Measurements from ENCODE around the gene ZNF106. TPM values are rescaled to one million over a fixed set of nuclear protein-coding genes. Genes with fewer than 3 reads are reported as not detected.

Gene ZNF106
- total RNA-seq, 1 experiment from 2014 or later = 73.4 TPM

DNA sequence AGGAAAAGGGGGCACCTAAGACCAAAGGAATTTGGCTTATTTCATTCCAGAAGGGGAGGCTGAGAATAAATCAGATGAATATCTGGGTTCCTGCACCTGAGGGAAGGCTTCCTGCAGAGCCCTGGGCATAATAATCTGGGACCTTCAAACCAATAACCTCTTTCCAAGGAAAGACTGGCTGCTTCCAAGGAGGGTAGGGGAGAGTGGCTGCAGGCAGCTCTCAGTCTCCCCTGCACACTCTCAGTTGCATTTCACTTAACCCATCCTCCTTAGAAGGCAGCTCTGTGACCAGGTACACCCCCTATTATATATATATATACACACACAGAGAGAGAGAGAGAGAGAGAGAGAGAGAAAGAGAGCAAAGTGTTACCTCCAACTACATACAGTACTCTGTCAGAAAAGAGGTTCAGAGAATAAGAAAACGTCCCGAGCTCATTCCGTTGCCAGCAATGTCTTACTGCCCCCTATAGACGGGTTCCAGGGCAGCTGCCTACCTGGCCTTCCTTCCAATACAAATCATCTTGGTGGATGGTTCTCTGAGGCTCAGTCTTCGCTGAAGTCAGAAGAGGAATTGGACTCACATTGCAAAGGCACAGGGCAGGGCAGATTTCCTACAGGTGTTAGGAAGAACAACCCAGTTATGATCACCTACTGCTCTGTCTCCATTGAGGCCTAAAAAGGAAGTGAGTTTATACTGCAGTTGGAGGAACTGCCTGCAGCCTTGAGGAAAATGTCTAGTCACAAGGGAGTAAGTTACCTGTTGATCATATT, 105.5 kb downstream of the ZNF106 start:
- no peaks in the 10 kb centered on the region for H3K9me2 ChIP-seq (ENCODE audit: insufficient read depth)
- H3K79me2 ChIP-seq (ENCODE audit: low read depth) = no peaks in the 10 kb centered on the region
- H3K9me3 ChIP-seq (ENCODE audit: insufficient read depth, low read depth) = no peaks in the 10 kb centered on the region
- no peak for TF ChIP-seq EZH2 (IDR thresholded peaks at IDR 0.05; ENCODE audit: low read depth)
- TF ChIP-seq, protein P1, sequence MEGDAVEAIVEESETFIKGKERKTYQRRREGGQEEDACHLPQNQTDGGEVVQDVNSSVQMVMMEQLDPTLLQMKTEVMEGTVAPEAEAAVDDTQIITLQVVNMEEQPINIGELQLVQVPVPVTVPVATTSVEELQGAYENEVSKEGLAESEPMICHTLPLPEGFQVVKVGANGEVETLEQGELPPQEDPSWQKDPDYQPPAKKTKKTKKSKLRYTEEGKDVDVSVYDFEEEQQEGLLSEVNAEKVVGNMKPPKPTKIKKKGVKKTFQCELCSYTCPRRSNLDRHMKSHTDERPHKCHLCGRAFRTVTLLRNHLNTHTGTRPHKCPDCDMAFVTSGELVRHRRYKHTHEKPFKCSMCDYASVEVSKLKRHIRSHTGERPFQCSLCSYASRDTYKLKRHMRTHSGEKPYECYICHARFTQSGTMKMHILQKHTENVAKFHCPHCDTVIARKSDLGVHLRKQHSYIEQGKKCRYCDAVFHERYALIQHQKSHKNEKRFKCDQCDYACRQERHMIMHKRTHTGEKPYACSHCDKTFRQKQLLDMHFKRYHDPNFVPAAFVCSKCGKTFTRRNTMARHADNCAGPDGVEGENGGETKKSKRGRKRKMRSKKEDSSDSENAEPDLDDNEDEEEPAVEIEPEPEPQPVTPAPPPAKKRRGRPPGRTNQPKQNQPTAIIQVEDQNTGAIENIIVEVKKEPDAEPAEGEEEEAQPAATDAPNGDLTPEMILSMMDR (conservative IDR thresholded peaks at IDR 0.05) = peak; percentile 75
- no peaks in the 10 kb centered on the region for H3K36me3 ChIP-seq (ENCODE audit: low read depth)
- intact Hi-C loops (cut with micrococcal nuclease; ENCODE audit: unreplicated experiment) = loop anchor here (2.0 to 10.0 kb wide), 3 partner anchors 111 to 319 kb away; partner anchors contain the start of genes GANC, PLA2G4F and TMEM87A
- ChIA-PET CTCF (interaction anchor here (0.6 to 1.2 kb wide), 6 partner anchors 110 to 396 kb away, joined by 3 to 4 read pairs (median 4); partner anchors contain the start of genes GANC, PLA2G4F and TMEM87A), POLR2A (ENCODE audit: unreplicated experiment) (interaction anchor here (0.5 to 0.8 kb wide), 2 partner anchors 112 to 229 kb away, joined by 3 read pairs; partner anchors contain the start of genes GANC, PLA2G4F and TMEM87A)
- H2AFZ ChIP-seq = no peak overlapping the region
- no TSS peak for BruUV-seq (replicated peaks)
- peak in 1 of 2 experiments; percentile 44 for DNase-seq
- no peak overlapping the region for H3K4me3 ChIP-seq
- H3K27me3 ChIP-seq (ENCODE audit: insufficient read depth, low read depth) = no peaks in the 10 kb centered on the region; the same call in 1 of the 2 replicates
- no peaks in the 10 kb centered on the region for H3K4me1 ChIP-seq (replicated peaks; ENCODE audit: insufficient read depth)
- no peaks in the 10 kb centered on the region for H3F3A ChIP-seq (ENCODE audit: insufficient read depth, low read depth)
- no peaks in the 10 kb centered on the region for H4K20me1 ChIP-seq (ENCODE audit: insufficient read depth)
- H3K27ac ChIP-seq = no peak overlapping the region
- H3K4me2 ChIP-seq = no peak overlapping the region

DNA sequence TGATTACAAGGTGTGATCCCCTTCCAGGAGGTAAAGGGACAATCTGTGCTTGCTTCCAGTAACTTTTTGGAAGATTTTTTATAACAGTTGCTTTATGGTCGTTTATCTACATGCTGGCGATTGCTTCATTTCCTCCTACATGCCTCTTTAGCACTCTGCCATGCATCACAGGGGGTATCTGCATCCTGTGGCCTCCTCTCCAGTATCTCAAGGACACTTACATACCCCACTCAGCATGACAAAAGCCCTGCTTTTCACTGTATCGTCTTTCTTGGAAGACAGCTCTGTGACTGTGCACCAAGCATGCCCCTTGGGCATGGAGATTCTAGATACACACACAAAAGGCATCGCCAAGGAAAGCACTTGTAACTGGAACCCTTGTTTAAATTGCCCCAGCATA, 106.3 kb downstream of the ZNF106 start:
- POLR2A ChIA-PET (ENCODE audit: unreplicated experiment) = interaction anchor here (0.8 kb wide), 1 partner anchor 111 kb away, joined by 3 read pairs; the partner anchor contains the start of genes GANC and TMEM87A
- intact Hi-C loops (cut with micrococcal nuclease; ENCODE audit: unreplicated experiment) = loop anchor here (2.0 to 10.0 kb wide), 3 partner anchors 110 to 318 kb away; partner anchors contain the start of genes GANC, PLA2G4F and TMEM87A

DNA sequence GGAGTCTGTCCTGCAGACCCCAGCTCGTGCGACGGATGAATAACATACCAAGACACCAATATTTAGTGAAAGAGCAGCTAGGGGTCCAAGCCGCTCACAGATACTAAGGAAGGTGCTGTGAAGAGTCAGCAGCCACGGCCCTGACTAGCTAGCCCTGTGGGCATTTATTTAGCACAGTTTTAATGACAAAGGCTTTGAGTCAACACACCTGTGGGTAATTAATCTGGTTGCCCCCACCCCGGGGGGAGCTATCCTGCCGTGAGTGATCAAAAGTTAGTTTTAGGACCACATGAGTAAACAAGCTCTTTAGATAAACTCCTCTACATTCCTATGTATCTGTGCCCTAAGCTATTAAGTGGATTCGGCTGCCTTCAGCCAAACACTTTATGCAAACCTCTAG, 112.9 kb downstream of the ZNF106 start:
- no TSS peak for BruUV-seq (replicated peaks)
- TF ChIP-seq EZH2 (IDR thresholded peaks at IDR 0.05; ENCODE audit: low read depth) = no peak
- TF ChIP-seq, protein P1 (conservative IDR thresholded peaks at IDR 0.05) = no peak
- CTCF ChIA-PET = no interaction called here
- Histone ChIP-seq H4K20me1 (ENCODE audit: insufficient read depth) (no peaks in the 10 kb centered on the region), H3K9me2 (ENCODE audit: insufficient read depth) (no peaks in the 10 kb centered on the region), H3F3A (ENCODE audit: insufficient read depth, low read depth) (no peaks in the 10 kb centered on the region), H3K4me1 (replicated peaks; ENCODE audit: insufficient read depth) (no peaks in the 10 kb centered on the region), H3K4me2 (no peak overlapping the region), H2AFZ (no peak overlapping the region), H3K27me3 (ENCODE audit: insufficient read depth, low read depth) (no peaks in the 10 kb centered on the region), H3K27ac (no peak overlapping the region), H3K9me3 (ENCODE audit: insufficient read depth, low read depth) (peaks cover 3% of the 10 kb centered on the region; the same call in 1 of the 2 replicates), H3K36me3 (ENCODE audit: low read depth) (no peaks in the 10 kb centered on the region), H3K79me2 (ENCODE audit: low read depth) (no peaks in the 10 kb centered on the region), H3K4me3 (no peak overlapping the region)
- intact Hi-C loops (cut with micrococcal nuclease; ENCODE audit: unreplicated experiment) = no loop called here
- POLR2A ChIA-PET (ENCODE audit: unreplicated experiment) = interaction anchor here (0.6 kb wide), 1 partner anchor 1224 kb away, joined by 4 read pairs; no protein-coding TSS in a partner anchor
- no peak for DNase-seq

More for the DNA sequence above, 106.3 kb downstream of the ZNF106 start:
- no peaks in the 10 kb centered on the region for H3K9me2 ChIP-seq (ENCODE audit: insufficient read depth)
- no TSS peak for BruUV-seq (replicated peaks)
- no peaks in the 10 kb centered on the region for H3K4me1 ChIP-seq (replicated peaks; ENCODE audit: insufficient read depth)
- no peaks in the 10 kb centered on the region for H3F3A ChIP-seq (ENCODE audit: insufficient read depth, low read depth)
- TF ChIP-seq EZH2 (IDR thresholded peaks at IDR 0.05; ENCODE audit: low read depth) = no peak
- TF ChIP-seq, protein P1 (conservative IDR thresholded peaks at IDR 0.05) = no peak
- no peak overlapping the region for H3K4me2 ChIP-seq
- no peak overlapping the region for H2AFZ ChIP-seq
- CTCF ChIA-PET = interaction anchor here (0.6 to 1.2 kb wide), 3 partner anchors 59 to 245 kb away, joined by 3 to 7 read pairs (median 4); no protein-coding TSS in a partner anchor
- no peaks in the 10 kb centered on the region for H3K36me3 ChIP-seq (ENCODE audit: low read depth)
- no peaks in the 10 kb centered on the region for H4K20me1 ChIP-seq (ENCODE audit: insufficient read depth)
- no peaks in the 10 kb centered on the region for H3K9me3 ChIP-seq (ENCODE audit: insufficient read depth, low read depth)
- no peak for DNase-seq
- no peak overlapping the region for H3K4me3 ChIP-seq
- H3K27ac ChIP-seq = no peak overlapping the region
- H3K27me3 ChIP-seq (ENCODE audit: insufficient read depth, low read depth) = no peaks in the 10 kb centered on the region; the same call in 1 of the 2 replicates
- H3K79me2 ChIP-seq (ENCODE audit: low read depth) = no peaks in the 10 kb centered on the region

All from PC-9 (cell line).